Esophagus squamous epithelium (tissue), 5 donors: ENCODE results near the gene ANKUB1. TPM values are rescaled to one million over a fixed set of nuclear protein-coding genes. Genes with fewer than 3 reads are reported as not detected.

Source experiments
- DNase-seq: peaks from one replicate; lab custom pipeline; 2025; lab: John Stamatoyannopoulos, UW
- H3K27ac ChIP-seq, 4 donors: fragments of 200-600 bp; sonication (generic); one replicate each; pipeline ENCODE4 v1.5.1; 2016 to 2019; ENCODE audit warnings: mild to moderate bottlenecking in 1 of 4
- H3K27me3 ChIP-seq, 4 donors: fragments of 200-600 bp; sonication (generic); 1 replicate in 3 of 4; 2 replicates in 1 of 4; pipeline versions ENCODE4 v1.5.1 to v1.6.0; 2017 to 2021; ENCODE audit warnings: antibody characterized with exemption in 1 of 4
- H3K36me3 ChIP-seq, 3 donors: fragments of 200-600 bp; sonication (generic); one replicate each; pipeline ENCODE4 v1.5.1; 2016 to 2019
- H3K4me1 ChIP-seq, 3 donors: fragments of 200-600 bp; sonication (generic); one replicate each; pipeline ENCODE4 v1.5.1; 2017 to 2019
- H3K4me3 ChIP-seq, 4 donors: fragments of 200-600 bp; sonication (generic); 1 replicate in 3 of 4; 2 replicates in 1 of 4; pipeline ENCODE4 v1.5.1; 2016 to 2019; ENCODE audit warnings: mild to moderate bottlenecking in 2 of 4, moderate library complexity in 1 of 4
- H3K9me3 ChIP-seq, 3 donors: fragments of 200-600 bp; sonication (generic); one replicate each; pipeline ENCODE4 v1.5.1; 2016 to 2019
- POLR2A ChIP-seq, 4 donors: fragments of 450-650 bp; IDR thresholded peaks; one replicate each; pipeline ENCODE4 v1.6.1; 2017; ENCODE audit warnings: antibody characterized with exemption in 4 of 4, mild to moderate bottlenecking in 4 of 4, moderate library complexity in 3 of 4
- WGBS, 2 donors: methylation state at CpG; one replicate each; pipeline ENCODE4 v1.1.5; 2018; 5-methylcytosine and 5-hydroxymethylcytosine counted together
- intact Hi-C: fragments of 100-400 bp; cut with DNase I; formaldehyde crosslinking; loops from one replicate; pipeline ENCODE4 v1.15.0; 2022
- small RNA-seq, 4 donors: library from RNA; depleted of rRNA; stranded (forward); fragments of <200 nt; gene quantifications; one replicate each; pipeline ENCODE3, GENCODE V24; 2016
- total RNA-seq, 4 donors: library from RNA; depleted of rRNA; stranded (reverse); fragments of >200 nt; gene quantifications; one replicate each; pipeline ENCODE4 v1.1.0, GENCODE V29; 2016
- TF ChIP-seq, protein P1 (sequence below), 6 experiments: fragments of 450-650 bp in 4 of 6; fragments of 200-600 bp in 2 of 6; sonication (generic) in 2 of 6; IDR thresholded peaks; one replicate each; pipeline ENCODE4 v1.5.1; 2016 to 2019; ENCODE audit warnings: antibody characterized with exemption in 6 of 6, mild to moderate bottlenecking in 4 of 6, moderate library complexity in 4 of 6
- donor health status: DM: yes; HTN: yes; CAD: no.

Gene ANKUB1
- total RNA-seq, 4 donors from 2014 or later, result not detected

GRCh38 chr3:149717391-149718056 lies 74.8 kb downstream of the ANKUB1 start:
- WGBS, 2 donors, result 3 to 11% methylated on average over 2 of the region's 2 CpGs
- no peaks in the 10 kb centered on the region for H3K27me3 ChIP-seq
- H3K9me3 ChIP-seq, result no peaks in the 10 kb centered on the region
- TF ChIP-seq POLR2A (IDR thresholded peaks at IDR 0.05), result no peak
- TF ChIP-seq, protein P1, sequence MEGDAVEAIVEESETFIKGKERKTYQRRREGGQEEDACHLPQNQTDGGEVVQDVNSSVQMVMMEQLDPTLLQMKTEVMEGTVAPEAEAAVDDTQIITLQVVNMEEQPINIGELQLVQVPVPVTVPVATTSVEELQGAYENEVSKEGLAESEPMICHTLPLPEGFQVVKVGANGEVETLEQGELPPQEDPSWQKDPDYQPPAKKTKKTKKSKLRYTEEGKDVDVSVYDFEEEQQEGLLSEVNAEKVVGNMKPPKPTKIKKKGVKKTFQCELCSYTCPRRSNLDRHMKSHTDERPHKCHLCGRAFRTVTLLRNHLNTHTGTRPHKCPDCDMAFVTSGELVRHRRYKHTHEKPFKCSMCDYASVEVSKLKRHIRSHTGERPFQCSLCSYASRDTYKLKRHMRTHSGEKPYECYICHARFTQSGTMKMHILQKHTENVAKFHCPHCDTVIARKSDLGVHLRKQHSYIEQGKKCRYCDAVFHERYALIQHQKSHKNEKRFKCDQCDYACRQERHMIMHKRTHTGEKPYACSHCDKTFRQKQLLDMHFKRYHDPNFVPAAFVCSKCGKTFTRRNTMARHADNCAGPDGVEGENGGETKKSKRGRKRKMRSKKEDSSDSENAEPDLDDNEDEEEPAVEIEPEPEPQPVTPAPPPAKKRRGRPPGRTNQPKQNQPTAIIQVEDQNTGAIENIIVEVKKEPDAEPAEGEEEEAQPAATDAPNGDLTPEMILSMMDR (IDR thresholded peaks at IDR 0.05), result peak in 5 of 6 experiments; percentile 69 to 86 (median 82)
- H3K36me3 ChIP-seq, result no peaks in the 10 kb centered on the region
- intact Hi-C loops, result no loop called here
- DNase-seq, result no peak
- H3K4me1 ChIP-seq, result peaks cover 0 to 5% (median 0%) of the 10 kb centered on the region in 3 donors
- no peak overlapping the region for H3K27ac ChIP-seq
- H3K4me3 ChIP-seq, result peak overlapping the region in 1 of 4 donors; percentile 29

- no peak for DNase-seq
- H3K27me3 ChIP-seq, result no peaks in the 10 kb centered on the region
- peak overlapping the region in 1 of 4 donors; percentile 29 for H3K4me3 ChIP-seq
- WGBS, 2 donors, result 61 to 81% methylated on average over 6 of the region's 6 CpGs
- intact Hi-C loops, result no loop called here
- no peak overlapping the region for H3K27ac ChIP-seq
- H3K4me1 ChIP-seq, result peaks cover 0 to 5% (median 0%) of the 10 kb centered on the region in 3 donors
- TF ChIP-seq POLR2A (IDR thresholded peaks at IDR 0.05), result no peak
- TF ChIP-seq, protein P1 (IDR thresholded peaks at IDR 0.05), result no peak
- no peaks in the 10 kb centered on the region for H3K9me3 ChIP-seq
- H3K36me3 ChIP-seq, result no peaks in the 10 kb centered on the region
Measured at GRCh38 chr3:149716984-149717383, 75.4 kb downstream of the ANKUB1 start.

DNA sequence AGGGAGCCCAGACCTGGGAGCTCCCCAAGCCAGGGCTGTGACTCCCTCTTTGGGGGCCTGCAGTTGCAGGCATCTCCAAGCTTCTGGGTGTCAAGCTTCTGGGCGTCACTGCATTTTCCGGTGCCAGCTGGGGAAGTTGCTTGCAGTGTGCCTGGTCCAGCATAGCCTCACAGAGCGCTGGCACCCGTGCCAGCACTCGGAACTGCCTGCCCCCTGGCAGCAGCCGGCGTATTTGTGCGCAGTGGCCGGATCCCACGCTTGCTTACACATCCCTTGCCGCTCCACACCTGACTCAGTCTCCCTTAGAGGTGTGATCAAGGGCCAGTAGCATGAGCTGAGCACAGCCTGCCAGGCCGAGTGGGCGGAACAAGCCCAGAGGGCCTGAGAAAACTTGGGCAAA lies 77.1 kb downstream of the ANKUB1 start:
- H3K4me1 ChIP-seq, result peaks cover 0 to 5% (median 0%) of the 10 kb centered on the region in 3 donors
- WGBS, 2 donors, result 91 to 93% methylated on average over 6 to 11 of the region's 13 CpGs
- intact Hi-C loops, result no loop called here
- no peak for DNase-seq
- no peaks in the 10 kb centered on the region for H3K9me3 ChIP-seq
- no peak overlapping the region for H3K27ac ChIP-seq
- TF ChIP-seq, protein P1 (IDR thresholded peaks at IDR 0.05), result no peak
- TF ChIP-seq POLR2A (IDR thresholded peaks at IDR 0.05), result no peak
- H3K4me3 ChIP-seq, result no peak overlapping the region
- no peaks in the 10 kb centered on the region for H3K27me3 ChIP-seq
- H3K36me3 ChIP-seq, result no peaks in the 10 kb centered on the region

DNA sequence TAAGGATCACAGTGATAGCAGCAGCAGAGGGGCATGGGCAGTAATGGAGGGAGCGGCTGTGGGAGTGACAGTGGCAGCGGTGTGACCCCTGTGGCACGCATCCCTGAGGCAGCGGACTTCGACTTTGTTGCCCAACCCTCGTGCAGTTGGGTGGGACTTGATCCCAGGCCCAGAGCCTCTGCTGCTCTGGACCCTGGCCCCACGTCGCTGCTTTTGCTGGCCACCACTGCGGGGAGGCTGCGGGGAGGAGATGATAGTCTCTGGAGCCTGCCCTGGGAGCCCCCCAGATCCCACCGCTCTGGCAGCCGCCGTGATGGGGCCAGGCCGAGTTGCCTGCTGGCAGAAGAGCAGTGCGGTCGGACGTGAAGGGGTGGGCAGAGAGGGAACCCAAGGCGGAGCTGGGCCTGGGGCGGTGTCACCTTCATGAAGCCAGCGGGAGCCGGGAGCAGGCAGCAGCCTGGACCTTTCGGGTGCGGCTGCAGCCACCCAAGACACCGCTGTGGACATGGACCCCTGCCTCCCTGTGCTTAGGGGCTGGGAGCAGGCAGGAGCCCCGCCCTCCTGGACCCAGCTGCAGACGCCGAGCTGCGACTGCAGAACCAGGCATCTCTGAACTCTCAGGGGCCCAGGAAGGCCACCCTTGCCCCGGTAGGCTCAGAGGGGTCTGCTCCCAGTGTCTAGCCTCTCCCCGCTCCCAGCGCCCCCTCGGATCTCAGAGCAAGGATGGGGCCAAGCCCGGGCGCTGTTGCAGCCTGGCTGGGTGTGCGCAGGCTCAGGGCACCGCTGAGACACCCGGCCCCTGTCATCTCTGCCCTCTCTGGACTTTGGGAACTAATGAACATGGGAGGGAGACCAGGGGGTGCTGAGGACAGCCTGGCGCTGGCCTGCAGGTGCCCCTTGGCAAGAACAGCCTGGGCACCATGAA lies 78.4 kb downstream of the ANKUB1 start:
- no peak for TF ChIP-seq POLR2A (IDR thresholded peaks at IDR 0.05)
- TF ChIP-seq, protein P1 (IDR thresholded peaks at IDR 0.05), result no peak
- Histone ChIP-seq H3K4me1 (peaks cover 0 to 5% (median 0%) of the 10 kb centered on the region in 3 donors), H3K9me3 (no peaks in the 10 kb centered on the region), H3K27ac (no peak overlapping the region), H3K36me3 (no peaks in the 10 kb centered on the region), H3K4me3 (no peak overlapping the region), H3K27me3 (no peaks in the 10 kb centered on the region)
- DNase-seq, result no peak
- intact Hi-C loops, result no loop called here
- WGBS, 2 donors, result 78 to 94% methylated on average over 7 to 9 of the region's 38 CpGs

Small RNA genes lying within 50 kb of the gene (small RNA-seq; reads per million reads assigned to genes)
- gene RNU6-507P, result 0 reads per million in 4 donors

Other genes starting within 250 kb of the ANKUB1 start
- gene WWTR1, start 134.5 kb downstream of the ANKUB1 start, total RNA-seq, result 100 to 1,000 TPM in 1 of 4 donors, 10 to 100 TPM in 3; 35.7 to 116 (median 39.6) TPM
- 10 to 100 TPM; 11.1 to 29.2 (median 22.1) TPM for gene COMMD2, start 40.1 kb downstream of the ANKUB1 start, total RNA-seq
- 10 to 100 TPM; 17.4 to 70.4 (median 45.8) TPM for gene RNF13, start 20.7 kb upstream of the ANKUB1 start, total RNA-seq
- gene PFN2, start 178.3 kb upstream of the ANKUB1 start, total RNA-seq, result 10 to 100 TPM in 3 of 4 donors, 1 to 10 TPM in 1; 7.8 to 39.3 (median 26.6) TPM